ENCODE results near the gene GRID1. TPM values are rescaled to one million over a fixed set of nuclear protein-coding genes. Genes with fewer than 3 reads are reported as not detected.

Gene GRID1
- total and polyA plus RNA-seq, 8 donors, result 0.31 to 8.5 (median 1.0) TPM; not detected in 1

DNA sequence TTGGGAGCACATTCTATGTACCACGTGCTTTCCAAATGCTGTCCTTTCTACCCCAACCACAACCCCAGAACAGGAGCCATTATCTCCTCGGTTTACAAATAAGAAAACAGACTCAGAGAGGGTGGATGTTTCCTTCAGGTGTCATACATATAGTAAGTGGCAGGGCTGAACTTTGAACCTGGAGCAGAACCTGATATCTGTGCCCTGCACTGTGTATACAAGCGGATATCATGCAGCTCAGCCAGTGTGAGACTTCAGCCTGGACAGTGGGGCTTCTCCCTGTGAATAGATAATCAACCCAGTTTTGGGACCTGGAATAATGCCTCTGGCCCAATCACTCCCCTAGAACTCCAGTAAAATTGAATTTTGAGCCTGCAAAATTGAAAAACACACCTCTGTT is 341.1 kb downstream of the GRID1 start:
- Histone ChIP-seq H3K4me3 (no peak overlapping the region), H3K9me3 (peaks cover 0 to 11% (median 0%) of the 10 kb centered on the region in 4 donors), H3K36me3 (no peaks in the 10 kb centered on the region), H3K27me3 (no peaks in the 10 kb centered on the region), H3K4me1 (no peaks in the 10 kb centered on the region), H3K27ac (no peak overlapping the region)
- no peak for DNase-seq
- intact Hi-C loops (cut with DNase I; ENCODE audit: low total_unique reads), result no loop called here
- TF ChIP-seq POLR2A (IDR thresholded peaks at IDR 0.05) (no peak), EP300 (IDR thresholded peaks at IDR 0.05) (no peak), POLR2AphosphoS5 (IDR thresholded peaks at IDR 0.05) (no peak)
- TF ChIP-seq, protein P1, sequence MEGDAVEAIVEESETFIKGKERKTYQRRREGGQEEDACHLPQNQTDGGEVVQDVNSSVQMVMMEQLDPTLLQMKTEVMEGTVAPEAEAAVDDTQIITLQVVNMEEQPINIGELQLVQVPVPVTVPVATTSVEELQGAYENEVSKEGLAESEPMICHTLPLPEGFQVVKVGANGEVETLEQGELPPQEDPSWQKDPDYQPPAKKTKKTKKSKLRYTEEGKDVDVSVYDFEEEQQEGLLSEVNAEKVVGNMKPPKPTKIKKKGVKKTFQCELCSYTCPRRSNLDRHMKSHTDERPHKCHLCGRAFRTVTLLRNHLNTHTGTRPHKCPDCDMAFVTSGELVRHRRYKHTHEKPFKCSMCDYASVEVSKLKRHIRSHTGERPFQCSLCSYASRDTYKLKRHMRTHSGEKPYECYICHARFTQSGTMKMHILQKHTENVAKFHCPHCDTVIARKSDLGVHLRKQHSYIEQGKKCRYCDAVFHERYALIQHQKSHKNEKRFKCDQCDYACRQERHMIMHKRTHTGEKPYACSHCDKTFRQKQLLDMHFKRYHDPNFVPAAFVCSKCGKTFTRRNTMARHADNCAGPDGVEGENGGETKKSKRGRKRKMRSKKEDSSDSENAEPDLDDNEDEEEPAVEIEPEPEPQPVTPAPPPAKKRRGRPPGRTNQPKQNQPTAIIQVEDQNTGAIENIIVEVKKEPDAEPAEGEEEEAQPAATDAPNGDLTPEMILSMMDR (IDR thresholded peaks at IDR 0.05), result no peak
- 69 to 81% (median 77%) methylated on average over 3 of the region's 3 CpGs for WGBS, 5 donors

GRCh38 chr10:86024281-86025041 is 342.1 kb downstream of the GRID1 start:
- TF ChIP-seq EP300 (IDR thresholded peaks at IDR 0.05) (no peak), POLR2A (IDR thresholded peaks at IDR 0.05) (no peak), POLR2AphosphoS5 (IDR thresholded peaks at IDR 0.05) (no peak)
- TF ChIP-seq, protein P1 (IDR thresholded peaks at IDR 0.05), result no peak
- Histone ChIP-seq H3K27me3 (no peaks in the 10 kb centered on the region), H3K4me1 (no peaks in the 10 kb centered on the region), H3K9me3 (peaks cover 0 to 4% (median 0%) of the 10 kb centered on the region in 4 donors), H3K27ac (no peak overlapping the region), H3K4me3 (no peak overlapping the region), H3K36me3 (no peaks in the 10 kb centered on the region)
- intact Hi-C loops (cut with DNase I; ENCODE audit: low total_unique reads), result no loop called here
- DNase-seq, result no peak
- 58 to 66% (median 60%) methylated on average over 8 of the region's 8 CpGs for WGBS, 5 donors

- TF ChIP-seq, protein P1 (IDR thresholded peaks at IDR 0.05), result no peak
- no peak for TF ChIP-seq POLR2AphosphoS5 (IDR thresholded peaks at IDR 0.05)
- Histone ChIP-seq H3K4me1 (no peaks in the 10 kb centered on the region), H3K4me3 (no peak overlapping the region), H3K36me3 (no peaks in the 10 kb centered on the region), H3K27ac (no peak overlapping the region), H3K27me3 (no peaks in the 10 kb centered on the region), H3K9me3 (peaks cover 0 to 4% (median 0%) of the 10 kb centered on the region in 4 donors)
- 47 to 69% (median 53%) methylated on average over 4 of the region's 4 CpGs for WGBS, 5 donors
- peak in 1 of 2 donors; percentile 12 for DNase-seq
- intact Hi-C loops (cut with DNase I; ENCODE audit: low total_unique reads), result no loop called here
Measured at GRCh38 chr10:86023931-86024280, 342.7 kb downstream of the GRID1 start.

DNA sequence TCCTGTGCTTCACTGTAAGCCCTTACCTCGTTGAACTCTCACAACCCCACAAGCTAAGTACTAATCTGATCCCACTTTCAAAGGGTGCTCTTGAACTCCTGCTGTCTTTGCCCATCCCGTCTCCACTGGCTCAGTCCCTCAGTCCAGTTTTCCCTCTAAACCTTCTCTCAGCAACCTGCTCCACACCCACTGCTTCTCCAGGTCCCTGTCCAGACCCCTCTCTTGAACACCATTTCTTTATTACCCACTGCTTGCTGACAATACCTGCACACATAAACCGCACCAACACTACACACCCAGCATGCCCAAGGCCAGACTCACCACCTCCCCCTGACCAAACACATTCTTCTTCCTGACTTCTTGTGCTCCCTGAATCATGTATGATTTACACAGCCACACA is 343.3 kb downstream of the GRID1 start:
- Histone ChIP-seq H3K4me3 (no peak overlapping the region), H3K36me3 (no peaks in the 10 kb centered on the region), H3K9me3 (peaks cover 0 to 4% (median 0%) of the 10 kb centered on the region in 4 donors), H3K27me3 (no peaks in the 10 kb centered on the region), H3K27ac (no peak overlapping the region), H3K4me1 (no peaks in the 10 kb centered on the region)
- TF ChIP-seq POLR2AphosphoS5 (IDR thresholded peaks at IDR 0.05) (no peak), EP300 (IDR thresholded peaks at IDR 0.05) (no peak), POLR2A (IDR thresholded peaks at IDR 0.05) (no peak)
- TF ChIP-seq, protein P1 (IDR thresholded peaks at IDR 0.05), result no peak
- DNase-seq, result no peak
- 69 to 79% (median 76%) methylated on average over 3 of the region's 3 CpGs for WGBS, 5 donors
- intact Hi-C loops (cut with DNase I; ENCODE audit: low total_unique reads), result no loop called here
